SIG-M5 (cell line): ENCODE data around the gene NKAPD1.
"Not testable (repeated sequence)": the region's sequence is repeated elsewhere in the genome, so short reads cannot be mapped to it uniquely, and the experiment has no call there.

Experiments
- DNase-seq: peaks from one replicate; lab custom pipeline; 2025; lab: John Stamatoyannopoulos, UW

The NKAPD1 gene, protein sequence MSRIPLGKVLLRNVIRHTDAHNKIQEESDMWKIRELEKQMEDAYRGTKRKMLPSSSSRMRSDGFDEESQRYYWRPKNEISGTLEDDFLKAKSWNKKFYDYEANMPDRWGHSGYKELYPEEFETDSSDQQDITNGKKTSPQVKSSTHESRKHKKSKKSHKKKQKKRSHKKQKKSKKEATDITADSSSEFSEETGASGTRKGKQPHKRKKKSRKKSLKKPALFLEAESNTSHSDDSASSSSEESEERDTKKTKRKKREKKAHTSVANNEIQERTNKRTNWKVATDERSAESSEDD

DNA sequence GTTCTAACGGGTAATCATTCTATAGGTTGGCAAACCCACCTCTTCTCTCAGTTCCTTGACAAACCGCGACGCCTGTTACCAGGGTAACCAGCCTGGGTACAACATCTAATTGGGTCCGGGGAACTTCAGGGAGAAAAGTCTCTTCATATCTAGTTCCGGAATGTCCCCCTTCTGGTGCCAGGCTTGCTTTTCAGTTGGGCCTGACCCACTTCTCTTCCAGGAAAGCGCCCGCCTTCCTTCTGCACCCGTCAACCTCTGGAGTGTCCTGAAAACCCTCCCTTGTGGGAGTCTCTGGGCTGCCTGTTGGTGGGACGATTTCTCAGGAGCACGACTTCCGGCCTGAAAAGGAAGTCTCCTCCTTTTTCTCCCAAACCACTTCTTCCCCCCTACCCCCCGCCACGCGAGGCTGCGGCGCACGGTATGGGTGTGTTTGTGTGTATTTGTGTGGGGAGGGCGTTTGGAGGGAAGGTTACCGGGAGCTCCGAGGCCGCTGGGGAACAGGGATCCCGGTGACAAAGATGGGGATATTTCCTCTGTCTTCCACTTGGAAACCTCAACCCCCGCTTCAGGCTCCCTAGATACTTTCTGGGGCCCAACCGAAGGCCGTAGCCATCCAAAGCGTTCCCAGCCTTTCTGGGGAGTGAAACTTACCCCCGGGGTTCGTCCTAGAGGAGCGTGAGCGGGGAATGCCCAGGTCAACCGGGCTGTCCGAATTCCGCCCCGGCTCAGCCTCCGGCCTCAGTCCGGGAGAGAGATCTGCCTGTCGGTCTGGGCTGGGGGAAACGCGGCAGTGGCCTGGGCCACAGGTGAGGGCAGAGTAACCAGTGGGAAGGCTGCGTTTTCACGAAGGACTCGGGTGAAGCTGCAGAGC is at the start of gene NKAPD1, which contains the start of gene PIH1D2:
Gene NKAPD1 (plus strand): TSS at position 359 of the 871 bp plus-strand sequence. CDS start 1,276 bp downstream, outside the sequence.
Gene PIH1D2 (minus strand): TSS at position 77 of the 871 bp plus-strand sequence. CDS start 843 bp downstream, outside the sequence.
- peak; percentile 51 for DNase-seq

DNA sequence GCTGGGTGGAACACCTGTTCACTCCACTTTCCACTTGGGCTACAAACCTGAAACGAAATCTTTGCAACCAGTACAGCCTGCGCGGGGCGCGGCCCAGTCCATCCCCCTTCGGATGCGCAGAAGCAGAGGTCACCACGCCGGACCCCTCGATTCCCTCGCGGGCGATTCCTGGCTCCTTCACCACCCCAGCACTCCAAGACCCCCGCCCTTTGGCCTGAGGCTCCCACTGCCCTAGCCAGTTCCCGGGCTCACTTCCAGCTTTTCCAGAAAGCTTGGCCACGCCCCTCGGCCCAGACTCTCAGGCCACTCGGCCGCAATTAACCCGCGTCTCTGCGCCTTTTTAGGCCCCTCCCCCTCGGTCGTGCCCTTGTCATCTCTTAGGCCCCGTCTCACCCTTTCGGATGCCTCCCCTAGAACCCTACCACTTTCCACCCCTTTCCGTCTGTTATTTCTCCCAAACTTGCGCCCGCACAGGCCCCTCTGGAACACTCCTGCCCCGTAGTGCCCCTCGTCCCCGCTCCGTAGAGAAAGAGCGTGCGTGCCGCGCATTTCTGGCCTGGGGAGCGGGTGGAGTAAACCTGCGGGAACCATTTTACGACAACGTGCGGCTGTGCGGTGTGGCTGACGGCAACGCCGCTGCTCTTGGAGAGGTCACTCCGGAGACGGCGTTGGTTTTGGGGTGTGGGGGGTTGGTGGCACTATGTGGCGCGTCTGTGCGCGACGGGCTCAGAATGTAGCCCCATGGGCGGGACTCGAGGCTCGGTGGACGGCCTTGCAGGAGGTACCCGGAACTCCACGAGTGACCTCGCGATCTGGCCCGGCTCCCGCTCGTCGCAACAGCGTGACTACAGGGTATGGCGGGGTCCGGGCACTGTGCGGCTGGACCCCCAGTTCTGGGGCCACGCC is 49.1 kb upstream of the NKAPD1 start, which contains the start of gene DLAT:
Gene DLAT (plus strand): TSS at position 636 of the 906 bp plus-strand sequence. CDS start 65 bp downstream, at position 701.
- DNase-seq = peak; percentile 28

DNA sequence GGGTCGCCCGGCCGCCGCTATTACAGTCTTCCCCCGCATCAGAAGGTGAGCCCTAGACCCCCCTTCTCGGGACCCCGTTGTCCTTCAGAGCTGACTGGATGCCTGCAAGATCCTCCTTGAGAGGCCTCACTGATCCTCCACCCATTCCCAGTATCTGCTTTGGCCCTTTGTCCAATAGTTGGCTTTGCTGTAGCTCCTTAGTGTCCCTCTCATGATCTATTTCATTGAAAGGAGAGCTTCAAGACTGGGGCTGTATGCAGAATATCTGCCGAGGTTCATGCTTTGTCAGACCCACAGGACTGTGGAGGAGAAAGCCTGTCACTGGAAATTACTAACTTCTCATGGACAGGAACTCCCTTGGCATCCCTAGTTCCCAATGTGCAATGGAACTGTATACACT is 48.4 kb upstream of the NKAPD1 start:
- DNase-seq = no peak

DNA sequence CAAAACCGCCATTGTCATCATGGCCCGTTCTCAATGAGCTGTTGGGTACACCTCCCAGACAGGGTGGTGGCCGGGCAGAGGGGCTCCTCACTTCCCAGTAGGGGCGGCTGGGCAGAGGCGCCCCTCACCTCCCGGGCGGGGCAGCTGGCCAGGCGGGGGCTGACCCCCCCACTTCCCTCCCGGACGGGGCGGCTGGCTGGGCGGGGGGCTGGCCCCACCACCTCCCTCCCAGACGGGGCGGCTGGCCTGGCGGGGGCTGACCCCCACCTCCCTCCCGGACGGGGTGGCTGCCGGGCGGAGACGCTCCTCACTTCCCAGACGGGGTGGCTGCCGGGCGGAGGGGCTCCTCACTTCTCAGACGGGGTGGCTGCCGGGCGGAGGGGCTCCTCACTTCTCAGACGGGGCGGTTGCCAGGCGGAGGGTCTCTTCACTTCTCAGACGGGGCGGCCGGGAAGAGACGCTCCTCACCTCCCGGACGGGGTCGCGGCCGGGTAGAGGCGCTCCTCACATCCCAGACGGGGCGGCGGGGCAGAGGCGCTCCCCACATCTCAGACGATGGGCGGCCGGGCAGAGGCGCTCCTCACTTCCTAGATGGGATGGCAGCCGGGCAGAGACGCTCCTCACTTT is 47.2 kb upstream of the NKAPD1 start:
- not testable (repeated sequence) for DNase-seq

DNA sequence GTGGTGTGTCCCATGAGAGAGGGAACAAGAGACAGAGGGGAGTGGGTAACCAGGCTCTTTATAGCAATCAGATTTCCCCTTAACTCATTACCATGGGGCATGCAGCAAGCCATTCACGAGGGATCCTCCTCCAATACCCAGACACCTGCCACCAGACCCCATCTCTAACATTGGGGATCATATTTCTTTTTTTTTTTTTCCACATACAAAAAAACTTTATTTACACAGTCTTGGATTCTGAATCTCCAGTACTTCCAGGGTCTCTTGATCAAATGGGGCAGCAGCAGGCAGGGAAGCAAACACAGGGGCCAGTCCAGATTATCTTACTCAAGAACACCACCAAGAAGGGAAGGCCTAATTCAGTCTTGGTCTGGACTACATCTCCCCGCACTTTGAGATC is 44.6 kb upstream of the NKAPD1 start:
- DNase-seq = no peak

GRCh38 chr11:112033902-112034301 is 40.2 kb upstream of the NKAPD1 start:
- no peak for DNase-seq

GRCh38 chr11:112037527-112037926 is 36.6 kb upstream of the NKAPD1 start:
- DNase-seq = no peak

DNA sequence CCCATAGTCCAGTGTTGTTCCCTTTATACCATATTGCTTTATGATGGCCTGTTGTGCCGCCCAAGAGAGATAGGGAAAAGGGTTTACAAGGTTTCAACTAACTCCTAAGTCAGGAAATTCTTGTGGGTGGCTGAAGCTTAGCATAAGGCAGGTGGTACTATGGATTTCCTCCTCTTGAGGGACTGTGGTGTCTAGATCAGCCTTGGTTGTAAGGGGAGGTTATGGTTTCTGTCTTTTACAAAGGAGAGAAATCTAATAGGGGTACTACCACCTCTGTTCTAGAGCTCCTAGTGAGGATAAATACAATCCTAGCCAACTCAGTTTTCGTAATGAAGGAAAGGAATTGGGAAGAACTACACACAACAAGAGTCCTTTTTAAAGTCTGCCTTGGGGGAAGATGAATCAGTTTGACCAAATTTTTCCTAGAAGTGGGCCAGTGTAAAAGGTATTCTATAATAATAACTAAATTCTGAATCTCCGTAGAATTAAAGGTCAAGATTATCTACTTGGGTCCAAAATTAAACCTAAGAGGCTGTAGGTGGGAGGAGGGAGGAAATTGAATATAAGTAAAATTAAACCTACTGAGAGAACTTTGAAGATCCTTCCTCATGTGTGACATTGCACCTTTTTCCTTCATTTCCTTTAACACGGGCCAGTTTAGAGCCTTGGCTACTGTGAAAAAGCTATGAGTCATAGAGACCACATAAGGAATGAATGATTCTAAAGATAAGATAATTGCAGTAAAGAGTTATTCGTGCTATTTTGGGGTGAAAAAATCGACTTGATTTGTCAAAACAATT is 31.7 kb upstream of the NKAPD1 start:
- no peak for DNase-seq

GRCh38 chr11:112042961-112043304 is 31.2 kb upstream of the NKAPD1 start:
- DNase-seq = no peak

DNA sequence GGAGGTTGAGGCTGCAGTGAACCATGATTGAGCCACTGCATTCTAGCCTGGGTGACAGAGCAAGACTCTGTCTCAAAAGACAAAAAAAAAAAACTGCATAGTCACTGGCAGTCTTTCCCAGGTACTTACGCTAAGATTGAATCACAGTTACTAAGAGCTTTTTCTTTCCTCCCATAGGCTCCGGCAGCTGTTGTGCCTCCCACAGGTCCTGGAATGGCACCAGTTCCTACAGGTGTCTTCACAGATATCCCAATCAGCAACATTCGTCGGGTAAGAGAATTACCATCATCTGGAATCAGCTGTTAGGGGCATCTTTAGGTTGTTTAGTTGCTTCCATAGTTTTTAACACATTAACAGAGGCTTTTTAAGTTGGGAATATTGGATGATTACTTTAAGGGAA is 29.1 kb upstream of the NKAPD1 start:
- DNase-seq = no peak

- not testable (repeated sequence) for DNase-seq
Observed at GRCh38 chr11:112046647-112047046, 27.5 kb upstream of the NKAPD1 start.

GRCh38 chr11:112048256-112048655 is 25.8 kb upstream of the NKAPD1 start:
- not testable (repeated sequence) for DNase-seq

- no peak for DNase-seq
Observed at GRCh38 chr11:112049777-112050176, 24.3 kb upstream of the NKAPD1 start.

DNA sequence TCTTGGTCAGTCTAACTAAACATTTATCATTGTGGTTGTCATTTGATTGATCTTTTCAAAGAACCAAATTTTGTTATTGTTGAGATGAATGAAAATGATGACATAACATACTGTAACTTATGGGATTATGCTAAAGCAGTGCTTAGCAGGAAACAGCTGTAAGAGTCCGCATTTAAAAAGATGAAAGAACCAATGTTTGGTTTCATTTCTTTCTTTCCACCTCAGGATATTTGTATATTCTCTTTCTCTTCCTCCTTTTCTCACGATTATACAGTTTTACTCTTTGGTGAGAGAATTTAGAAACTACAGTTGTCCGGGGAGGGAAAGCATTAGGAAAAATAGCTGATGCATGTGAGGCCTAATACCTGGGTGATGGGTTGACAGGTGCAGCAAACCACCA is 23.4 kb upstream of the NKAPD1 start:
- no peak for DNase-seq

DNA sequence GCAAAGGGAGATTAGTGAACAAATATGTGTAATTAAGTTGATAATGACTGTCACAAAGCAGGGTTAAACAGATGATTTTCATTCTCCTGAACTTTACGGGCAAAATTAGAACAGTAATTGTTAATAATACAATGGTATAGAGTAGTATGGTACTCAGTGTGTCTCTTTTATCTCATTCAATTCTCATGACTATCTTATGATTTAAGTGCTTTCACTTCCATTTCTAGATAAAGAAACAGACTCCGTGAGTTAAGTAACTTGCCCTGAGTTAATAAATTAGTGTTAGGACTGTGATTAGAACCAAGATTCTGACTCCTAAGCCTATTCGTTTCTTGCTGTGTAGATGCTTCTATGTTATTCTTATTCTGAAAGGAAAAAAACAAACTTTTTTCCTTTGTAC is 22.3 kb upstream of the NKAPD1 start:
- no peak for DNase-seq

DNA sequence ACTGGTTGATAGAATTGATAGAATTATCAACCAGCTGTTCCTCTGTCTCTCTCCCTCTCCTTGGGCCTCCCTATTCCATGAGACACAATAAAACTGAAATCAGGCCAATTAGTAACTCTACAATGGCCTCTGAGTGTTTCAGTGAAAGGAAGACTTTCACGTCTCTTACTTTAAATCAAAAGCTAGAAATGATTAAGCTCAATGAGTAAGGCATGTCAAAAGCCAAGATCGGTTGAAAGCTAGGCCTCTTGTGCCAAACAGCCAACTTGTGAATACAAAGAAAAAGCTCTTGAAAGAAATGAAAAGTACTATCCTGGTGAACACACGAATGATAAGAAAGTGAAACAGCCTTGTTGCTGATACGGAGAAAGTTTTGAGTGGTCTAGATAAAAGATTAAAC is 16.9 kb upstream of the NKAPD1 start:
- no peak for DNase-seq

- DNase-seq = no peak
Observed at GRCh38 chr11:112058103-112058502, 16.0 kb upstream of the NKAPD1 start.

GRCh38 chr11:112062923-112063322 is 11.2 kb upstream of the NKAPD1 start:
- DNase-seq = no peak

GRCh38 chr11:112082729-112083128 is 8.6 kb downstream of the NKAPD1 start:
- no peak for DNase-seq

GRCh38 chr11:112085822-112086421 is 11.8 kb downstream of the NKAPD1 start:
- DNase-seq = no peak
